HG02852 (cell line): ENCODE results near the gene CD82.
"Not testable (repeated sequence)": the region's sequence is repeated elsewhere in the genome, so short reads cannot be mapped to it uniquely, and the experiment has no call there.

ENCODE experiments used
- ATAC-seq: cut with Tn5 transposase; IDR thresholded peaks from one replicate; pipeline ENCODE4 v1.9.1; 2021; ENCODE audit warnings: mild to moderate bottlenecking, moderate library complexity; ENCODE audit not compliant: unreplicated experiment

CD82 gene

GRCh38 chr11:44628730-44629700 lies 63.6 kb downstream of the CD82 start:
- ATAC-seq = no peak

- no peak for ATAC-seq
Measured at GRCh38 chr11:44629732-44630345, 64.4 kb downstream of the CD82 start.

GRCh38 chr11:44630511-44631210 lies 65.2 kb downstream of the CD82 start:
- no peak for ATAC-seq

- ATAC-seq = no peak
Measured at GRCh38 chr11:44631831-44632230, 66.4 kb downstream of the CD82 start.

- ATAC-seq = no peak
Measured at GRCh38 chr11:44632466-44633123, 67.1 kb downstream of the CD82 start.

GRCh38 chr11:44633641-44634040 lies 68.2 kb downstream of the CD82 start:
- ATAC-seq = no peak

- ATAC-seq = no peak
Measured at GRCh38 chr11:44634401-44635281, 69.2 kb downstream of the CD82 start.

- ATAC-seq = no peak
Measured at GRCh38 chr11:44637487-44637886, 72.0 kb downstream of the CD82 start.

GRCh38 chr11:44638032-44638431 lies 72.6 kb downstream of the CD82 start:
- no peak for ATAC-seq

- no peak for ATAC-seq
Measured at GRCh38 chr11:44643217-44643616, 77.8 kb downstream of the CD82 start.

GRCh38 chr11:44645827-44646226 lies 80.4 kb downstream of the CD82 start:
- no peak for ATAC-seq

- ATAC-seq = not testable (repeated sequence)
Measured at GRCh38 chr11:44647255-44647955, 81.9 kb downstream of the CD82 start.

- ATAC-seq = no peak
Measured at GRCh38 chr11:44648109-44648508, 82.6 kb downstream of the CD82 start.

- ATAC-seq = no peak
Measured at GRCh38 chr11:44651535-44652155, 86.2 kb downstream of the CD82 start.

GRCh38 chr11:44652901-44653644 lies 87.6 kb downstream of the CD82 start:
- ATAC-seq = no peak

- no peak for ATAC-seq
Measured at GRCh38 chr11:44654057-44654456, 88.6 kb downstream of the CD82 start.

- no peak for ATAC-seq
Measured at GRCh38 chr11:44654596-44654995, 89.1 kb downstream of the CD82 start.

GRCh38 chr11:44657836-44658505 lies 92.5 kb downstream of the CD82 start:
- ATAC-seq = no peak
